NCI-H187 treated with DMSO at 0.1 percent for 48 hours (cell line): ENCODE data around the gene MARCHF5.
"Not testable (repeated sequence)": the region's sequence is repeated elsewhere in the genome, so short reads cannot be mapped to it uniquely, and the experiment has no call there.

ENCODE experiments used
- DNase-seq: peaks from one replicate; lab custom pipeline; 2025; lab: John Stamatoyannopoulos, UW

The MARCHF5 gene

DNA sequence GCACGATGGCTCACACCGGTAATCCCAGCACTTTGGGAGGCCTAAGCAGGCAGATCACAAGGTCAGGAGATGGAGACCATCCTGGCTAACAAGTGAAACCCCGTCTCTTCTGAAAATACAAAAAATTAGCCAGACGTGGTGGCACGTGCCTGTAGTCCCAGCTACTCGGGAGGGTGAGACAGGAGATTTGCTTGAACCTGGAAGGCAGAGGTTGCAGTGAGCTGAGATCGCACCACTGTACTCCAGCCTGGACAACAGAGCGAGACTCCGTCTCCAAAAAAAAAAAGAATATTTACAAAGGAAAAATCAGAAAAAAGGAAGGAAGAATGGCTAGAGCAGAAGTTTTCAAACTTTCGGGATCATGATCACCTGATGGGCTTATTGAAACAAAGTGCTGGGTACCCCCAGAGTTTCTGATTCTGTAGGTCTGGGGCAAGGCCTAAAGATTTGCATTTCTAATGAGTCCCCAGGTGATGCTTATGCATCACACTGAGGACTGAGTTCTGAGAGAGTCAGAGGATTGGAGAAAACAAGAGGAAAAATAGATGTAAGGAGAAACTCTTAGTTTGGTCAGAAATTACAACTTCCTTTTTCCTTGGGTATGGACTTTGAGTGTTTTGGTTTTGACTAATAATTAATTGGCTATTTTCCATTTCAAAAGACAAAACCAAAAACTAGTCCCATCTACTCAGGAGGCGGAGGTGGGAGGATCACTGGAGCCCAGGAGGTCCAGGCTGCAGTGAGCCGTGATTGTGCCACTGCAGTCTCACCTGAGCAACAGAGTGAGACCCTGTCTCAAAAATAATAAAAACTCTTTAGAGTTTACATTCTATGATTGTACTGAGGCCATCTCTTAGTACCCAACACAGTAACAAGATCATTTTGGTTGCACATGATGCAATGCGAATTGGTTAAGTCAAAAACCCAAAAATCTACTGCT lies 14.4 kb downstream of the MARCHF5 start:
- no peak for DNase-seq

DNA sequence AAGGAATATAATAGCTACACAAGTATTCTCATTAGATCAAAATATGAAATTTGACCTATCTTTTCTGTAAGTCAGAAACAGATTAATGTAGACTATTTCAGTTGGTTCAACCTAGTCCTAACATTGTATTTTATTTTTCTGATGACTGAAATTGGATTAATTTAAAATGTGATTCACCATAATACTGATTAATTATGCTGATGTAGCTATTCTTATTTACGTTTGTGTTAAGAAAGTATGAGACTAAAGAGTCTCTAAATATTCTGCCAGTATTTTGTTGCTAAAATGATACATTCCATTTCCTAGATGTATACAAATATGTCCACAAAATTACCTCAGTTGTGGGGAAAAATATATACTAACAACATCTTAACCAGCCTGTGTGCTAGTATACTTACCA lies 18.3 kb downstream of the MARCHF5 start:
- DNase-seq, result no peak

DNA sequence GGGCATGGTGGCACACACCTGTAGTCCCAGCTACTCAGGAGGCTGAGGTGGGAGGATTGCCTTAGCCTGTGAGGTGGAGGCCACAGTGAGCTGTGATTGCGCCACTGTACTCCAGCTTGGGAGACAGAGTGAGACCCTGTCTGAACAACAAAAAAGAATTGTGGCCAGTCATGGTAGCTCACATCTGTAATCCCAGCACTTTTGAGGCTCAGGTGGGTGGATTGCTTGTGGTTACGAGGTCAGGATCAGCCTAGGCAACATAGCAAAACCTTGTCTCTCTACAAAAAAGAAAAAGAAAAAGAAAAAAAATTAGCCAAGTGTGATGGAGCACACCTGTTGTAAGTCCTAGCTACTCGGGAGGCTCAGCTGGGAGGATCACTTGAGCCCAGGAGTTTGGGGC lies 22.8 kb downstream of the MARCHF5 start:
- no peak for DNase-seq

DNA sequence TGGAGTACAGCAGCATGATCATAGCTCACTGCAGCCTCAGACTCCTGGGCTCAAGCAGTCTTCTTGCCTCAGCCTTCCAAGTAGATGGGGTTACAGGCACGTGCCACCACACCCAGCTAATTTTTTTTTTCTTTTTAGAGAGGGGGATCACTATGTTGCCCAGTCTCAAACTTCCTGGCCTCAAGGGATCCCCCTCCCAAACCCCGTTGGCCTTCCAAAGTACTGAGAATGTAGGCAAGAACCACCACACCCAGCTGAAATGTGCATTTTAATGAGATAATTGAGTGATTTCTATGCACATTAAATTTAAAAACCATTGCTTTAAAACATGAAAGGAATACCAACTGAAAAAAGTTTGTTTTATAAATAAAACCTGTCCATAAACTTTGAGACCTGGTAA lies 25.6 kb downstream of the MARCHF5 start:
- no peak for DNase-seq

DNA sequence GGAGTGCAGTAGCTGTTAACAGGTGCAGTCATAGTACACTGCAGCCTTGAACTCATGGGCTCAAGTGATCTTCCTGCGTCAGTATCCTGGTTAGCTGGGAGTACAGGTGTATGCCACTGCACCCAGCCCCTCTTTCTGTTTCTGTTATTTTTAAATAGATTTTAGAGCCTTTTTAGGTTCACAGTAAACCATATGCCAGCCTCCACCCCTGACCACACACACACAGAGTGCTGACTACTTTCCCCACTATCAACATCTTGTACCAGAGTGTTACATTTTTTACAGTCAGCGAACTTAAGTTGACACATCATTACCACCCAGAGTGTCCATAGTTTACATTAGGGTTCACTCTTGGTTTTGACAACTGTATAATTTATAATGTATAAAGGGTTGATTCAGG lies 32.1 kb downstream of the MARCHF5 start:
- no peak for DNase-seq

DNA sequence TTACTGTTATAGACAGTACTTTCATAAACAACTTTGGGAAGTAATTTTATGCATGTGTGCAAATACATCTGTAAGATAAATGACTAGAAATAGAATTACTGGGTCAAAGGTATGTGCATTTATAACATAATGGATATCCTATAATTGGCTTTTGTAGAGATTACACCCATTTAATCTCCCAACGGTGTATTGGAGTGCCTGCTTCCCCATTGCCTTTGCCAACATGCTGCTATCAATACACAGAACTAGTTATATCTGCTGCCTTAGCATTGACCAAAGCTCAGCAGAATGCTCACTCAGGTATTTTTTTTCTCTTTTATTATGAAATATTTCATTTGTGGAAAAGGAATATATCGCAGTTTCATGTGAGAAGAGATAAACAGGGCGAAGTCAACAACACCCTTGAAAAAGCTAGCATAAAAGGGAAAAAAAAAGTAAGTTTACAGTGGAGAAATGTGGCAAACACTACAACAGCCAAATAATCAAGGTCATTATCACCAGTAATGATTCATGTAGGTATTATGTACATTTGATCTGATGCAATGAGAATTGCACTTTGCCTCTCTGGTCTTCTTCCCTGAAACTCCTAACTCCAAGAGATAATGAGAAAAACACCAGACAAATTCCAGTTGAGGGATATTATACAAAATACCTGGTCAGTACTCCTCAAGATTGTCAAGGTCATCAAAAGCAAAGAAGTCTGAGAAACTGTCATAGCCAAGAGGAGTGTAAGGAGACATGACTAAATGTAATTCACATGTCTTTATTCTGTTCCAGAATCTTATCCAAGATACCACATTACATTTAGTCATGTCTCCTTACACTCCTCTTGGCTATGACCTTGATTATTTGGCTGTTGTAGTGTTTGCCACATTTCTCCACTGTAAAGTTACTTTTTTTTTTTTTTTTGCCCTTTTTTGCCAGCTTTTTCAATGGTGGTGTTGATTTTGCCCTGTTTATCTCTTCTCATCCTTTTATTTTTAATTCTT lies 36.8 kb downstream of the MARCHF5 start:
- DNase-seq, result no peak

DNA sequence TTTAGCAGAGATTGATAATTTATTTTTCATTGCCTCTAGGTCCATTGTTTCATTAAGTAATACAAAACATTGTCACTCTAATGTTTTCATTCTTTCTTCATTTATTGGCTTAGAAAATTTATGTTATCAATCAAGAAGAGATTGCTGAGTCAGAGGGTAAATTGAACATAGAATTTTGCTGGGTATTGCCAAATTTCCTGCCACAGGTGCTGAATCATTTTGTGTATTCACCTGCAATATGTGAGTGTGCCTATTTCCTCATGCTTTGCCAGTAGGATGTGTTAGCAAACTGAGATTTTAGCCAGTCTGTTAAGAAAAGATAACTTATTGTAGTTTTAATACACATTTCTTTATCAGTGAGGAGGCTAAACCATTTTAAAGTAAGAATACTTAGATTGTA lies 38.0 kb downstream of the MARCHF5 start:
- DNase-seq, result no peak

DNA sequence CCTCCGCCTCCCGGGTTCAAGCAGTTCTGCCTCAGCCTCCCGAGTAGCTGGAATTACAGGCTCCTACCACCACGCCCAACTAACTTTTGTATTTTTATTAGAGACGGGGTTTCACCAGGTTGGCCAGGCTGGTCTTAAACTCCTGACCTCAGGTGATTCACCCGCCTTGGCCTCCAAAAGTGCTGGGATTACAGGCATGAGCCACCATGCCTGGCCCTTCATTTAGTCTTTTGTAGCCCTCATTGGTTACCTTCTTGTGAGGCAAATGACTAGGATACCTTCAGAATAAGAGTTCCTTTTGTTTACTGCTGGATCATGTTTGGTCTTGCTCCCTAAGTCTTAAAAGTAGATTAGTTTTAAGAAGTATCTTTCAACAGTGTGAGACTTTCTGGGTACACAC lies 39.0 kb downstream of the MARCHF5 start:
- DNase-seq, result not testable (repeated sequence)

DNA sequence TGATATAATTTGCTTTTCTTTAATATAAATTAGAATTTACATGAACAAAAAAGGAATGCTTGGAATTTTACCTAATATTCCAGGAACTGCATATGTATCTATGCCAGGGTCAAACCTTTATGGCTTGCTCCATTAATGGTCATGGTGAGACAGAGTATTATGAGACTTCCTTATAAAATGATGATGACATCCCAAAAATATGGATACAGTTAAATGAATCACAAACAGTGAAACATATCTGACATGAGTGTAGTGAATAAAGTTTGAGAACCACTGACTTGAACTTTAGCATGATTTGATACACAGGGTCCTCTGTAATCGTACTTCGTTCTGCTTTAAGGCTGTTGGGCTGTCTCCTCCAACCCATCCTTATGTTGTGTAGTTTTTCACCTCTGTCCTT lies 51.8 kb downstream of the MARCHF5 start:
- DNase-seq, result no peak

DNA sequence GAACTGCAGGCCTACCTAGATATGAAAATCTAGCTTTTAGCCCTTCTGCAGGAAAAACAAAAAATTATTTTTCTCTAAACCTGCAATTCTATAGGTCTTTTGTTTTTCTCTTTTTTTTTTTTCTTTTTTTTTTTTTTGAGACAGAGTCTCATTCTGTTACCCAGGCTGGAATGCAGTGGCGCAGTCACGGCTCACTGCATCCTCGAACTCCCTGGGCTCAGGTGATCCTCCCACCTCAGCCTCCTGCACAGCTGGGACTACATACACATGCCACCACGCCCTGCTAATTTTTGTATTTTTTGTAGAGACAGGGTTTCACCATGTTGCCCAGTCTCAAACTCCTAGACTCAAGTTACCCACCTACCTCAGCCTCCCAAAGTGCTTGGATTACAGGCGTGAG lies 54.6 kb downstream of the MARCHF5 start:
- not testable (repeated sequence) for DNase-seq

DNA sequence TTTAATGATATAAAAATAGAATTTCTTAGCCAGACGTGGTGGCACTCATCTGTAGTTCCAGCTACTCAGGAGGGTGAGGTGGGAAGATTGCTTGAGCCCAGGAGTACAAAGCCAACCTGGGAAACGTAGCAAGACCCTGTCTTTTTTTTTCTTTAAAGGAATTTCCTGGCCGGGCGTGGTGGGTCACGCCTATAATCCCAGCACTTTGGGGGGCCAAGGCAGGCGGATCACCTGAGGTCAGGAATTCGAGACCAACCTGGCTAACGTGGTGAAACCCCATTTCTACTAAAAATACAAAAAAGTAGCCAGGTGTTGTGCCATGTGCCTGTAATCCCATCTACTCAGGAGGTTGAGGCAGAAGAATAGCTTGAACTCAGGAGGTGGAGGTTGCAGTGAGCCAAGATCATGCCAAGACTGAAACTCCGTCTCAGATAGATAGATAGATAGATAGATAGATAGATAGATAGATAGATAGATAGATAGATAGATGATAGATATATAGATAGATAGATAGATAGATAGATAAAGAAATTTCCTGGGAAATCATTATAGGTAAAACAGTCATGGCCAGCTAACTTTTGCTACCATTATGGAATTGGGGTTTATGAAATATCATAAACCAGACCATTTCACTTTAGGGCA lies 56.2 kb downstream of the MARCHF5 start:
- not testable (repeated sequence) for DNase-seq

DNA sequence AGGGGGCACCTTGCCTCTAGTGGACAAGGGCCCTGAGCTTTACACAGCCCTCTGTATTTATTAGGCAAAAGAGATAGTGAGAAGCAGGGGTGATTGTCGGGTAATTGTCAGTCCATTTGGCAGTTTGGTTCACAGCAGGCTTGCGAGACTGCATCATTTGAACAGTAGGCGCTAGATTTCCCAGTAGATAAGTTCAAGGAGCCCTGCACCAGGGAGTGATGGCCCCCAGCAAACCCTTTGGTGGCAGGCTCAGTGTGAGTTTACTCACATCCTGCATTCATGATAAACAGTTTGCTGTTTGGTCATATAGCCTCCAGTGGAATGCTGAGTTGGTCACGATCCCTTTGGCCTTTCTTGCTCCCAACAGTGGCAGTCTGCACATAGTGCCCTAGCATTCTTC lies 59.4 kb downstream of the MARCHF5 start:
- DNase-seq, result no peak

DNA sequence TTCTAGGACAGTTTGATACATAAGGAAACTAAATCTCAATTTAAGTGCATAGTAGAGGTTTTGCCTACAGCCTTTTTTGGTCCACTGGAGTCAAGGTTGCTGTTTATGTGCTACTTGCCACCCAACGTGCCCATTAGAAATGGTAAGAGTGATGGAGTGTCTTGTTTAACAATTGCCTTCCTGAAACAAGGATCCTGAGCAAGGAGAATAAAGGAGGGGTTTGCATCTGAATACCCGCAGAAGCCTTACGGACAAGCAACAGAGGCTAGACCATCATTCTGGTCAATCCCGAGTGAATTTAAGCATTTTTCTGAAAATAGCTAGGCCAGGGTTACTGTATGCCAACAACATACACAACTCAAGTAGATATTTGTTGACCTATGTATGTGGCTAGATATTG lies 63.6 kb downstream of the MARCHF5 start:
- no peak for DNase-seq

DNA sequence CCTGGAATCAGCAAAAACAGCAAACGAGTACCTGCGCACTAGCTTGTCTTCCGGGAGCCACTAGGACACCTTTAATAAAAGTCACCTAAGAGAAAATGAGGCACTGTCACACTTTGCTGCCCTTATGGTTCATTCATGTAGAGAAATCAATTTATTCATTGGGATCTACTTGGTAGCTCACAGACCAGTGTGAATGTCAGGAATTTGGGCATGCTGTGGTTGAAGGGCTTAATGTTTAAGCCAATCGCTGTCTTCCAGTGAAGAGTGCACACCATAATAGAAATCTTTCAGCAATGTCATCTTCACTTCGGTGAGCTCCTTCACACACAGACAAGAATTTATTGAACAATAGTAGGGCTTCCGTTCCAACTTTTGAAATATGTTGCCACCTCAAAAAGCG lies 65.1 kb downstream of the MARCHF5 start:
- DNase-seq, result no peak

DNA sequence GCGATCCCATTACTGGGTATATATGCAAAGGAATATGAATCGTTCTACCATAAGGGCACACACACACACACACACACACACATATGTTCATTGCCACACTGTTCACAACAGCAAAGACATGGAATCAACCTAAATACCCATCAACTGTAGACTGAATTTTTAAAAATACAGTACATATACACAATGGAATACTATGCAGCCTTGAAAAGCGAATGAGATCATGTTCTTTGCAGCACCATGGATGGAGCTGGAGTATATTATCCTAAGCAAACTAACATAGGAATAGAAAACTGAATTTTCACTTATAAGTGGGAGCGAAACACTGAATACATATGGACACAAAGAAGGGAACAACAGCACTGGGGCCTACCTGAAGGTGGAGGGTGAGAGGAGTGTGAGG lies 72.5 kb downstream of the MARCHF5 start:
- DNase-seq, result no peak

DNA sequence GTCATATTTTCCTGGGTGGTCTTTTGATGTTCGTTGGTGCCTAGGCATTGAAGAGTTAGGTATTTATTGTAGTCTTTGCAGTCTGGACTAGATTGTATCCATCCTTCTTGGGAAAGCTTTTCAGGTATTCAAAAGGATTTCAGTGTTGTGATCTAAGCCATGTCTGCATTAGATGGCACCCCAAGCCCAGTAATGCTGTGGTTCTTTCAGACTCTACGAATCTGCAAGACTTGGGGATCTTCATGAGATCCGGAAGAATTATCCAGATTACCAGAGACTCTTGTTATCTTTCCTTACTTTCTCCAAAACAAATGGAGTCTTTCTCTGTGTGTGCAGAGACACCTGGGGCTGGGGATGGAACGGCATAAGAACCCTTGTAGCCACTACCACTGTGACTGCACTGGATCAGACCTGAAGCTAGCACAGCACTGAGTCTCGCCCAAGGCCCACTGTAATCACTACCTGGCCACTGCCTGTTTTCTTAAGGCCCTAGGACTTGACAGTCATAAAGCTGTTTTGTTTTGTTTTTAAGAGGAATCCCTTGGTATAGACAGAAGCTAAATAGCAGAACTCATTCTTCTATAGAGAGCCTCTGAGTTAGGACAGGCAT lies 75.5 kb downstream of the MARCHF5 start:
- no peak for DNase-seq

DNA sequence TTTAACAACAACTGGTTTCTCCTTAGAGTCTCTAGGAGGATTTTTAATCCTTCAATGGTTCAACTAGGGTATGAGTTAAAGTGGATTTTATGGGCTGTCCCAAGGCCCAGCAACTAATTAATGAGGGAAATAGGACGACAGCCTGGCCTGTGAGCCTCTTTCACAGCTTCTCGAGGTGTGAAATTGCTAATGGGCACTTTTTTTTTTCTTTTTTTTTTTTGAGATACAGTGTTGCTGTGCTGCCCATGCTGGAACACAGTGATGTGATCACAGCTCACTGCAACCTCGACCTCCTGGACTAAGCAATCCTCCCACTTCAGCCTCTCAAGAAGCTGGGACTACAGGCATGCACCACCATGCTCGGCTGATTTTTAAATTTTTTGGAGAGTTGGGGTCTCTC lies 87.0 kb downstream of the MARCHF5 start:
- DNase-seq, result no peak

DNA sequence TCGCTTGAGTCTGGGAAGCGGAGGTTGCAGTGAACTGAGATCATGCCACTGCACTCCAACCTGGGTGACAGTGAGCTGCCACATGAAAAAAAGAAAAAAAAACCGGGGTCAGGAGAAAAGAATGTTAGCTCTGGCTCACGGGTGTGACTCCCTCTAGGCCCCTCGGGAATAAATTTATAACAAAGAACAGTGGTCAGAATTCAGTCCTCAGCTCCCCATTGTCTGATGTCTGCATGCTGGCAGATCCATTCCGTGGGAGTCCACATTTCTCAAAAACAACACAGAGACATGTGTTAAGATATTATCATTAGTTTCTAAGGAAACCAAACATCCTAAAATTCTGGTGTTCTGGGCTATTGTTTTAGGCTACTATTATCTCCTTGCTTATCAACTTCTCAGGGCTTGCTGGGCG lies 90.6 kb downstream of the MARCHF5 start:
- DNase-seq, result no peak

DNA sequence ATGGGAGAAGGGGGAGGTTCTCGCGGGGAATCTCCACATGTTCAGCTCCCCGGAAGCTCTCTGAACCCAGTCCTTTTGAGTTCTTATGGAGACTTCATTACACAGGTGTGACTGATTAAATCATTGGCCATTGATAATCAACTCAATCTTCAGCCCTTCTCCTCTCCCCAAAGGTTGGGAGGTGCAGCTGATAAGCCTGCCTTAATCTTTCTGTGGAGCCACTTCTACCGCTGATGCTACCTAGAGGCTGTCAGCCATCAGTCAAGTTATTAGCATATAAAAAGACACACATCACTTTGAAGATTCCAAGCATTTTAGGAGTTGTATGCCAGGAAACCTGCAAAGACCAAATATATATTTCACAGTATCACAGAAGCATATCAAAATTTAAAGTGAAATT lies 91.7 kb downstream of the MARCHF5 start:
- DNase-seq, result no peak

DNA sequence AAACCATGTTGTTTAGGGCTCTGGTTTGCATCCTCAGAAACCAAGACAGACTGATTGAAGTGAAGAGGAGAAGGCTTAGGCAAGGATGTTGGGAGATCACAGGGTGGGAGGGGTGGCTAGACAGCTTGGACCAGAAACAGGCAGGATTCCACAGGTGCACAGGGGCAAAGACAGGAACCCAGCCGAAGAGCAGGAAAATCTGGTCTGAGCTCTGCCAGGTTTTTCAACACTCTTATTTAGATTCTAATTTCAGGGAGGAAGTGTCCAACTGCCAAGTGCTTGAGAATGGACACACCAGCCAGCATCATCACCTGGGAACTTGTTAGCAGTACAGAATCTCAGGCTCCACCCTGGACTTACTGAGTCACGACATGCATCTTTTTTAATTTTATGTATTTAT lies 93.8 kb downstream of the MARCHF5 start:
- DNase-seq, result no peak

DNA sequence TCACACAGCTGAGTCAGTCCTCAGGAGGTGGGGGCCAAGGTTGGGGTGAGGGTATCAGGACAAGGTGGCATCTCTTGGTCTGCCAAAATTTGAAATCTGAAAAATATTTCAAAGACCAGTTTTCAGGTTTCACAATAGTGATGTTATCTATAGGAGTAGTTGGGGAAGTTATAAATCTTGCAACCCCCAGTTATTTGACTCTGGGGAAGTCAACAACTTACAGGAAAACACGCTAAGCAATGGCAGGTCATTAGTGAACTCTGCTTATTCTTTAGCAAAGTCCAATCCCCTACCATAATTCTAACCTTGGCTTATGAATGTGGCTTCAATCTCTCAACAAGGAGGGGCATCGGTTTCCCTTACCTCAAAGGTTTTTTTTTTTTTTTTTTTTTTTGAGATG lies 94.9 kb downstream of the MARCHF5 start:
- DNase-seq, result no peak
